ENCODE measurements around the gene GJB5.
"Not testable (repeated sequence)": the region's sequence is repeated elsewhere in the genome, so short reads cannot be mapped to it uniquely, and the experiment has no call there.

The GJB5 gene

DNA sequence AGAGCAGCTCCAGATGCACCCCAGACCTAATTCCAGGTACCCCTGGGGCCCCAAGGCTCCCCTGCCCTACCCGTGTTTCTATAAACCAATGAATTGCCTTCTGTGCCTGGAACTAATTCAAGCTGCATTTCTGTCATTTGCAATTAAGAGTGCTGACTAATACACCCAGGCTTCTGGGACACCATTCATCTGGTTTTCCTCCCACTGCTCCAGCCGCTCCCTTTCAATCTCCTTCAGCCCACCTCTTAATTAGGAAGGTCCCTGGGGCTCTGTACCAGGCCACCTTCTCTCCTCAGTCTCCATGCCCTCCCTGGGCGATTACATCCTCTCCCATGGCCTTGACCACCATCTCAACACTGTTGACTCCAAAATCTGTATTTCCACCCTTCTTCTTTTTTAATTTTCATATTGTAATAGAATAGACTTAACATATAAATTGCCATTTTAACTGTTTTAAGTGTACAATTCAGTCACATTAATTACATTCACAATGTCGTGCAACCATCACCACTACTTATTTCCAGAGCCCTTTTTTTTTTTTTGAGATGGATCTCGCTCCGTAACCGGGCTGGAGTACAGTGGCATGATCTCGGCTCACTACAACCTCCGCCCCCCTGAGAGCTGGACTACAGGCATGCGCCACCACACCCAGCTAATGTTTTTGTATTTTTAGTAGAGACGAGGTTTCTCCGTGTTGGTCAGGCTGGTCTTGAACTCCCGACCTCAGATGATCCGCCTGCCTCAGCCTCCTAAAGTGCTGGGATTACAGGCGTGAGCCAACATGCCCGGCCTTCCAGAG lies 16.9 kb downstream of the GJB5 start:
- no peak for DNase-seq (ENCODE audit: extremely low spot score, insufficient read length, low read depth)
- no peak for FAIRE-seq

DNA sequence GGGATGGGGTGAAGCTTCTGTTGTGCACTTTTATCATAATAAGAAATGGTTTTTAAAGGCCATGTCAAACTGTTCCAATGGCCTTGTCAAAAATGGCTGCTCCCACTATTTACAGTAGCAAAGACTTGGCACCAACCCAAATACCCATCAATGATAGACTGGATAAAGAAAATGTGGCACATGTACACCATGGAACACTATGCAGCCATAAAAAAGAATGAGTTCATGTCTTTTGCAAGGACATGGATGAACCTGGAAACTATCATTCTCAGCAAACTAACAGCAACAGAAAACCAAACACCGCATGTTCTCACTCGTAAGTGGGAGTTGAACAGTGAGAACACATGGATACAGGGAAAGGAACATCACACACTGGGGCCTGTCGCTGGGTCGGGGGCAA lies 18.3 kb downstream of the GJB5 start:
- DNase-seq (ENCODE audit: extremely low spot score, insufficient read length, low read depth); FAIRE-seq: not testable (repeated sequence)

DNA sequence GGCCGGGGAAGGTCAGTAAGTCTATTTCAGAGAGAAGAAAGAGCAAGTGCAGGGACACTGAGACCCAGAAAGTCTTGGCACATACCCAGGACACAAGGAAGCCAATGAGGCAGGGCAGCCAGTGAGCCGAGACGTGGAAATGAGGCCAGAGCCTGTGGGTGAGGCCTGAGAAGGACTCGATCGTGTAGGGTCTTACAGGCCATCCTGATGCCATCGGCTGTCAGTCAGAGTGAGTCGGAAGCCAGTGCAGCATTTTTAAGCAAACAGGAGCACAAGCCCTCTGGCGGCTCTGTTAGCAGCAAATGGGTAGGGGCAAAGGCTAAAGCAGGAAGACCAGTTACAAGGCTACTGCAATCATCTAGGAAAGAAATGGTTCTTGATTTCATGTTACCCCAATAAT lies 20.1 kb downstream of the GJB5 start:
- DNase-seq (ENCODE audit: extremely low spot score, insufficient read length, low read depth), result no peak
- FAIRE-seq, result no peak

DNA sequence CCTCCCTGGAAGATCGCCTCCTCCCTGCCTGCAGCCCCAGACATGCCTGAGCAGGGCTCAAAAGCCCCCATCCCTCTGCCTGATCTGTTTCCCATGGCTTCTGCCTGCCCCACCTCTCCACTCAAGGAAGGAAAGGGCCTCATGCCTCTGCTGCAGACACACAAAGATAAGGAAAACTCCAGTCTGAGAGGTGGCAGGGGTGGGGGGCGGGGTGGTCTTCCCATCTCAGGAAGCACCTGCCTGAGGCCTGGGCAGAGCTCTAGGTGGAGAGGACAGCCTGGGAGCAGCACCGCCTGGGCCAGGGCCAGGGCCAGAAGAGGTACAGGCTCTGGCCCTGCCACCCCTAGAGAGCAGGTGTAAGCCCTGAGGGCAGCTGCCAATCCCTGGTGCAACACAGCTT lies 22.1 kb downstream of the GJB5 start:
- no peak for DNase-seq (ENCODE audit: extremely low spot score, insufficient read length, low read depth)
- no peak for FAIRE-seq

DNA sequence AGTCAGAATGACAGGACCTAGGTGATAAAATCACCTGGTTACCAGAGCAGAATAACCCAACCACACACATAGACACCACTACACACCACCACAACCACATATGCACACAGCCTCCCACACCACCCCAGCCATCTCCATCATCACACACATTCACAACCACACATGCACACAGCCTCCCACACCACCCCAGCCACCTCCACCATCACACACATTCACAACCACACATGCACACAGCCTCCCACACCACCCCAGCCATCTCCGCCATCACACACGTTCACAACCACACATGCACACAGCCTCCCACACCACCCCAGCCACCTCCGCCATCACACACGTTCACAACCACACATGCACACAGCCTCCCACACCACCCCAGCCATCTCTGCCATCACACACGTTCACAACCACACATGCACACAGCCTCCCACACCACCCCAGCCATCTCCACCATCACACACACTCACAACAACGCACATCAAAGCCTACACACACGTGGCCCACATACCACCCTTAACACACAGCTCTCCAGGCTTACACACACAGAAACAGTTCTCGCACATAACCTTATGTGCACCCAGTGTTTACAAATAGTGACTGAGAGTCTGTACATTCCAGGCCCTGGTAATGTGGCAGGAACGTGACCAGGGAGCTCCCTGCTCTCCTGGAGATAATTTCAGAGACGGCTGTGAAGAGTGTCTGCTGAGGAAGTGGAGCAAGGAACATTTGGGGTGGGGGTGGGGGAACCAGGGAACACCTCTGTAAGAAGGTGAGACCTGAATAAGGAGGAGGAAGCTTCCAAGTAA lies 22.9 kb downstream of the GJB5 start:
- DNase-seq (ENCODE audit: extremely low spot score, insufficient read length, low read depth) (no peak), FAIRE-seq (no peak)

DNA sequence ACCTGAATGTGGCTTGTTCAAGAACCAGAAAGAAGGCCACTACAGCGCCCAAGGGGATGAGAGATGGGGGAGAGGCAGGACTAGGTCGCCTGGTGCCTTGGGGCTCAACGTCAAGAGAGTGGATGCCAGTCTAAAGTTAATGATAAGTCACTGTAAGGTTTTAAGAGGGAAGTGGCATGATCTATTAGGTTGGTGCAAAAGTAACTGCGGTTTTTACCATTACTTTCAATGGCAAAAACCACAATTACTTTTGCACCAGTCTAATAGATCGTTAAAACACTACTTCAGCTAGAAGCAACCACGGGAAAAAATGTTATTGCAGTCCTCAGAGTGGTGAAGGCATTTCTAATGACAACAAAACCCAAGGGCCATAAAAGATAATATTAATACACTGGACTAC lies 23.5 kb downstream of the GJB5 start:
- DNase-seq (ENCODE audit: extremely low spot score, insufficient read length, low read depth), result no peak
- FAIRE-seq, result no peak

DNA sequence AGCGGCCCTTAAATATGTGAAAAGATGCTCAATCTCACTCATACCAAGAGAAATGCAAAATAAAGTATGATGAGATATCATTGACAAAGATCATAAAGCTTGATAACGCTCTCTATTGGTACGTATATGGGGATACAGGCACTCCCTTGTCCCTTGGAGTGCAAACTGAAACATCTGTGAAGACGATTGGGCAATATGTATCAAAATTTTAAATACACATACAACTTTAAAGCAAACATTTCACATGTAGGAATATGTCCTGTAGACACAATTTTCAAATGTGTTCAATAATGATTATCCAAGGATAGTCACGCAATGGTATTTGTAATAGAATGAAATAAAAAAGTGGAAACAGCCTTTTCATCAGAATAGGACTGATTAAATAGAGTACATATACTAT lies 24.2 kb downstream of the GJB5 start:
- FAIRE-seq (no peak), DNase-seq (ENCODE audit: extremely low spot score, insufficient read length, low read depth) (no peak)

DNA sequence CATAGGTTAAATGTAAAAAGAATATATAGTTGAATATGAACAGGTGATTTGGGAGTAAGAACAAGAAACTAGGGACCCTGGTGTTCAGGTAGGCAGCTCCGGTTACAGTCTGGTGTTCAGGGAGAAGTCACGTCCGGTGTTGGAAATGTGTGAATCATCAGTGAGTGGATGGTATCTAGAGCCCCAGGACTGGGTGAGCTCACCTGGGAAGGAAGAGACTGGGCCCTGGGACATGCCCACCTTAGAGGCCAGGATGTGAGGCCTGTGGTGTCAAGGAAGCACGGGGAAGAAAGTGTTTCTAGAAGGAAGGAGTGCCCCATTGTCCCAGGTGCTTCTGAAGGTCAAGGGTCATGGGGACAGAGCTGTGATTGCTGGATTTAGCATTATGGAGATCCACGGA lies 24.7 kb downstream of the GJB5 start:
- FAIRE-seq (no peak), DNase-seq (ENCODE audit: extremely low spot score, insufficient read length, low read depth) (no peak)

DNA sequence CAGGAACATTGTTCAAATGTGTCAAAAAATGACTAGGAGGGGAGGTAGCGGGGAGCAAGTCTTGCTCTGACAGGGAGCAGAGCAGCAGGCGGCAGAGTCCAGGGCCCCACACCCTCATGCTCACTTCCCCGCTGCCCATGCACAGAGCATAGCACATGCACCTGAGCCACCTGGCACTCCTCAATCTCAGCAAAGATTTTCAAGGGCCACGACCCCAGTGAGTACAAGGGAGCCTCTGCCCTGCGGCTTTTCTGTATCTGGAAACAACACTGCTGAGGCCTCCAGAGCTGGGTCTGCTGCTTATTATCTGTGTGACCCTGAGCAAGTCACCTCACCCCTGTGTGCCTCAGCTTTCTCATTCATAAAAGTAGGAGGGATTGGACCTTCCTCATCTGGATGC lies 25.1 kb downstream of the GJB5 start:
- FAIRE-seq, result no peak

DNA sequence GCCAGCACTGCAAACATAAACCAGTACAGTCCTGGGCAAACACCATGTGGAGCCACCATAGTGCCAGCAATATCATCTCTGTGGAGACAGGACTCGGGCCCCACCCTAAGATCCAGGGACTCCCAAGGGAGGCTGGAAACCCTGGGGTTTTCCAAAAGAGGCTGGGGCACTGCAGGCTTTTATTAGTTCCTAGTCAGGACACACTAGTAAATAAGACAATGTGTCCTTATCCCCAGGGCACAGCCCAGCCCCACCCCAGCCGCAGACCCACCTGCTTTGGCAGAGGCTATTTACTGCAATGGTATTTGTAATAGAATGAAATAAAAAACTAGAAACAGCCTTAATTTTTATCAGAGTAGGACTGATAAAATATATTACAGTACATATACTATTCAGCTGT lies 25.7 kb downstream of the GJB5 start:
- no peak for DNase-seq (ENCODE audit: extremely low spot score, insufficient read length, low read depth)
- FAIRE-seq, result no peak

More for the DNA sequence above, 25.1 kb downstream of the GJB5 start:
- DNase-seq (ENCODE audit: extremely low spot score, insufficient read length, low read depth), result no peak

DNA sequence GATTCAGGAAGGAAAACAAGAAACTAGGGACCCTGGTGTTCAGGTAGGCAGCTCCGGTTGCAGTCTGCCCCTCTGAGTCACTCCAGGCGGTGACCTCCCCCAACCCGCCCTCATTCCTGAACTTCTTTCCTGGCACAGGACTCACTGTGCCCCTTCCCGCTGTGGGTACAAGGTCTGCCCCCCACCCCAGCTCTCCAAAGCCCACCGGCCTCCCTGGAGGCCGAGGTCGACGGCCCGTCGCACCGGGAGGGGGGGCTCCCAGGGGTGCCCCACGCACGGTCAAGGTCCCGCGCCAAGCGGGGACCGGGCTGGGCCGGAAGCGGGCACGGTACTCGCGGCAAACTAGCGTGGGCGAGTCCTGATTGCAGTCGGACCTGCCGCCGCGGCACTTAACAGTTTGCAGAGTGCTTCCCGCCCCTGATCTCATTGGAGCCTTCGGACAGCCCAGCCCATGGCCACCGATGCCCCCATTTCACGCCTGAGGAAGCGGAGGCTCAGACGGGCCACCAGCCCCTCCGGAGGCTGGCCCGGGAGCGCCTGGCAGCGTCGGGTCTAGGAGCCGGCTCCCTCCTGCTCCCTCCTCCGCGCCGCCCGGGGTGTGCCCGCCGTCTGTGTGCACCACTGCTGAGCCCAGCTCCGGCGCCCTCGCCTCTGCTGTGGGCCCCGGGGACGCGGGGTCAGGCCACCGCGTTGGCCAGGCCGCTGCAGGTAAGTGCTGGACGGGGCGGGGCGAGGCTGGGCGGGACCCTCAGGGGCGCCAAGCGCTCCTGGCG lies 26.4 kb downstream of the GJB5 start, which contains the start of gene GJB3:
TSS of gene GJB3 (plus strand) at position 144 of the 773 bp plus-strand sequence. CDS start 3,549 bp downstream, outside the sequence.
- FAIRE-seq, result no peak
- no peak for DNase-seq (ENCODE audit: extremely low spot score, insufficient read length, low read depth)

DNA sequence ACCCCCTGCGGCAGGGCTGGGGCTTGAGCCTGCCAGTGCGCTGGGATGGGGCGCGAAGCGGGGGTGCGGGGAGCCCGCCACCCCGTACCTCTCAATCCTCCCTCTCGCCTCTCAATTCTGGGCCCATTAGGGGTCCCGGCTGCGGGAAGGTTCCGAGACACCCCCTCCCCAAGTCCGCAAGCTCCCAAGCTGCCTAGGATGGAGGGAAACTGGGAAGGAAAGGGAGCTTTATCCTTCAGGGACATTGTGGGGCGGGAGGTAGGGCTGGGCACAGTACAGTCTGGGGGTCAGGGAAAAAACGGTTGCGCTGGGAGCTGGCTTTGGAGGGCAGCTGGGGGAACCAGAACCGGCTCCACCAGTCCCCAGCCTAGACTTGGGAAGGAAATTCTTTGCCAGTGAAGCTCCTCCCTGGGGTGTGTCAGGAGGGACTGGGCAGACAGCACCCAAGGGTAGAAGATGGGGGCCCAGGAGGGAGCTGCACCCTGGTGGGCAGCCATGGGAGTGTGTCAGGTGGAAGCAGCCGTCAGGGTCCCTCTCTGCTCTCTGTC lies 27.1 kb downstream of the GJB5 start:
- DNase-seq (ENCODE audit: extremely low spot score, insufficient read length, low read depth) (no peak), FAIRE-seq (no peak)

DNA sequence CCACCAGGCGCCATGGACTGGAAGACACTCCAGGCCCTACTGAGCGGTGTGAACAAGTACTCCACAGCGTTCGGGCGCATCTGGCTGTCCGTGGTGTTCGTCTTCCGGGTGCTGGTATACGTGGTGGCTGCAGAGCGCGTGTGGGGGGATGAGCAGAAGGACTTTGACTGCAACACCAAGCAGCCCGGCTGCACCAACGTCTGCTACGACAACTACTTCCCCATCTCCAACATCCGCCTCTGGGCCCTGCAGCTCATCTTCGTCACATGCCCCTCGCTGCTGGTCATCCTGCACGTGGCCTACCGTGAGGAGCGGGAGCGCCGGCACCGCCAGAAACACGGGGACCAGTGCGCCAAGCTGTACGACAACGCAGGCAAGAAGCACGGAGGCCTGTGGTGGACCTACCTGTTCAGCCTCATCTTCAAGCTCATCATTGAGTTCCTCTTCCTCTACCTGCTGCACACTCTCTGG lies 29.9 kb downstream of the GJB5 start:
- DNase-seq (ENCODE audit: extremely low spot score, insufficient read length, low read depth) (no peak), FAIRE-seq (no peak)

DNA sequence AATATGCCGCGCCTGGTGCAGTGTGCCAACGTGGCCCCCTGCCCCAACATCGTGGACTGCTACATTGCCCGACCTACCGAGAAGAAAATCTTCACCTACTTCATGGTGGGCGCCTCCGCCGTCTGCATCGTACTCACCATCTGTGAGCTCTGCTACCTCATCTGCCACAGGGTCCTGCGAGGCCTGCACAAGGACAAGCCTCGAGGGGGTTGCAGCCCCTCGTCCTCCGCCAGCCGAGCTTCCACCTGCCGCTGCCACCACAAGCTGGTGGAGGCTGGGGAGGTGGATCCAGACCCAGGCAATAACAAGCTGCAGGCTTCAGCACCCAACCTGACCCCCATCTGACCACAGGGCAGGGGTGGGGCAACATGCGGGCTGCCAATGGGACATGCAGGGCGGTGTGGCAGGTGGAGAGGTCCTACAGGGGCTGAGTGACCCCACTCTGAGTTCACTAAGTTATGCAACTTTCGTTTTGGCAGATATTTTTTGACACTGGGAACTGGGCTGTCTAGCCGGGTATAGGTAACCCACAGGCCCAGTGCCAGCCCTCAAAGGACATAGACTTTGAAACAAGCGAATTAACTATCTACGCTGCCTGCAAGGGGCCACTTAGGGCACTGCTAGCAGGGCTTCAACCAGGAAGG lies 30.5 kb downstream of the GJB5 start:
- DNase-seq (ENCODE audit: extremely low spot score, insufficient read length, low read depth) (no peak), FAIRE-seq (no peak)

DNA sequence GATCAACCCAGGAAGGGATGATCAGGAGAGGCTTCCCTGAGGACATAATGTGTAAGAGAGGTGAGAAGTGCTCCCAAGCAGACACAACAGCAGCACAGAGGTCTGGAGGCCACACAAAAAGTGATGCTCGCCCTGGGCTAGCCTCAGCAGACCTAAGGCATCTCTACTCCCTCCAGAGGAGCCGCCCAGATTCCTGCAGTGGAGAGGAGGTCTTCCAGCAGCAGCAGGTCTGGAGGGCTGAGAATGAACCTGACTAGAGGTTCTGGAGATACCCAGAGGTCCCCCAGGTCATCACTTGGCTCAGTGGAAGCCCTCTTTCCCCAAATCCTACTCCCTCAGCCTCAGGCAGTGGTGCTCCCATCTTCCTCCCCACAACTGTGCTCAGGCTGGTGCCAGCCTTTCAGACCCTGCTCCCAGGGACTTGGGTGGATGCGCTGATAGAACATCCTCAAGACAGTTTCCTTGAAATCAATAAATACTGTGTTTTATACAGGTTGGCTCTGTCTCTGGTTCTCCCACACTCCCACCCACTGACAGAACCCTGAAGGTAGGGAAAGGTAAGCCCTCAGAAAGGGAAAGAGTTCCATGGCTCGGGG lies 31.1 kb downstream of the GJB5 start:
- no peak for FAIRE-seq
- no peak for DNase-seq (ENCODE audit: extremely low spot score, insufficient read length, low read depth)

DNA sequence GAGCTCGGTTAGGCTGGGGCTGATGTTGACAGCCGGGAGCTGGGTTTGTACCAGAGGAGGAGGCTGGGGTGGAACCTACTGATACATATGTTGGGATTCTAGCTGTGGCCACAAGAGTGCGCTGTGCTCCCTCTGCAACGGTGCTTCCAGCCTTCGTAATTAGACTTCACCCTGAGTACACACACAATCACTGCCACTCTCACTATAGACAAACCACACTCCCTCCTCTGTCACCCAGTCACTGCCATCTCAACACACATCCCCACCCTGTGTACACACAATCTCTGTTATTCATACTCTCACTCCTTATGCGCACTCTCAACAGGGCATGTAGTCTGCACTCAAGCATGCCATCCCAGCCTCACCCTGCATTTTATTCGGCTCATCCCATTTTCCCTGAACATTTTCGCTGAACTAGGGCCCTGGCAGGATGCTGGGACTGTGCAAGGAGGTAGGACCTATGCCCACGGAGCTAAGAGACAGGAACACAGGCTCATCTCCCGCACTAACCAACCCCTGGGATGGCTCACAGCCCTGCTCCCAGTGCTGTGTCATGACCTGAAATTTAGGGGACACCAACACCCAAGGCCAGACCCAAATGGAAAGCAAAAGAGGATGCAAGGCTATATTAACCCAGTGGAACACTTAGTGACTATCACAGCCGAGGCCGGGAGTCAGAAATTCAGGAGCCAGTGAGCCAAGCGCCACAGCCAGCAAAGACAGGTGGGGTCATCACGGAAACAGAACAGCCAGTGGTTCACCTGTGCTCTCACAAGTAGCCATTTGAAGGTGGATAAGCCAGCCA lies 31.9 kb downstream of the GJB5 start:
- peak; percentile 79 for FAIRE-seq

DNA sequence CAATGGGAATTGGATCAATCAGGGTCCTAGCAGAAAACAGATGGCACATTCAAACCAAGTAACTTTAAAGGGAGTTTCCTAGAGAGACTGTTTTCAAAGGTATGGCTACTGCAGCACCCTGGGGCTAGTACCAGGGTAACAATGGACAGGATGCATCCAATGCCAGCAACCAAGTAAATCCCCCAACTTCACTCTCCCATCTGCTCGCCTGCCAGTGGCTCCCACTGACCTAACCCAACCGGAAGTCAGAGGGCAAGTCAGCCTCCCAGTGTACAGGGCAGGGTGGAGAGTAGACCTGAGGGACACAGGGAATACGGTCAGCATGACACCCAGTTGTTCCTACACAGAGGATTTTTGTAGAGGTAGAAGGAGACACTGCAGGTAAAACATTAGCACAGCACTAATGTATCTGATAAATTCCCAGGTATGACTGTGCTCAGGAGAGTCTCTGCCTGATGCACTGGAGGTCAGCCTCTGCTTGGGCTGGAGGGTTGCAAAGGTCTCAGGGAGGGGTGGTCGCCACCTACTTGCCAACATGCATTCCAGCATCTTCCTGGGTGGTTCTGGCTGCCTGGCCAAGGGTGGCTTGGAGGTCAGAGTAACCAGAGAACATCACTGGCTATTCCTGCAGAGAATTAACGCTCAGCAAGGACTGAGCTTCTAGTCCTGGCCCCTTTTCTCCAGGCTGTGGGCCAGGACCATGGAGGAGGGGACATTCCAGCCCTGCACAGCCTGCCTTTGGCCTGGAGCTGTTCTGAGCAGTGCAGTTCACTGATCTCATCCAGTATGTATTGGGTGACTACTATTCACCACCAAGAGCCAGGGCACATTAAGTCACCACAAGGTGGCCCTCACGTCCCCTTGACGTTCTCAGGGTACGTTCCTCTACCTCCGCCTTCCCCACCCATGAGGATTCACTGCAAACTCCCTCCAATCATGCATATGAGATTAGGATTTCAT lies 32.9 kb downstream of the GJB5 start:
- DNase-seq (ENCODE audit: extremely low spot score, insufficient read length, low read depth), result no peak
- peak; percentile 54 for FAIRE-seq

More for the DNA sequence above, 31.9 kb downstream of the GJB5 start:
- DNase-seq (ENCODE audit: extremely low spot score, insufficient read length, low read depth), result peak; percentile 55
